Activated CD4-positive, alpha-beta T cell treated with anti-CD3 and anti-CD28 coated beads, Interleukin-2, Interleukin-4, amounts not matched to agents 100 ng/mL and 50 ng/mL, durations not matched to agents 16 hours and 8 hours (primary cell): ENCODE results near the gene SRD5A3.

Experiments
- DNase-seq: peaks from one replicate; pipeline ENCODE4 v3.0.0-alpha.2; 2020; ENCODE audit warnings: low spot score

The SRD5A3 gene

DNA sequence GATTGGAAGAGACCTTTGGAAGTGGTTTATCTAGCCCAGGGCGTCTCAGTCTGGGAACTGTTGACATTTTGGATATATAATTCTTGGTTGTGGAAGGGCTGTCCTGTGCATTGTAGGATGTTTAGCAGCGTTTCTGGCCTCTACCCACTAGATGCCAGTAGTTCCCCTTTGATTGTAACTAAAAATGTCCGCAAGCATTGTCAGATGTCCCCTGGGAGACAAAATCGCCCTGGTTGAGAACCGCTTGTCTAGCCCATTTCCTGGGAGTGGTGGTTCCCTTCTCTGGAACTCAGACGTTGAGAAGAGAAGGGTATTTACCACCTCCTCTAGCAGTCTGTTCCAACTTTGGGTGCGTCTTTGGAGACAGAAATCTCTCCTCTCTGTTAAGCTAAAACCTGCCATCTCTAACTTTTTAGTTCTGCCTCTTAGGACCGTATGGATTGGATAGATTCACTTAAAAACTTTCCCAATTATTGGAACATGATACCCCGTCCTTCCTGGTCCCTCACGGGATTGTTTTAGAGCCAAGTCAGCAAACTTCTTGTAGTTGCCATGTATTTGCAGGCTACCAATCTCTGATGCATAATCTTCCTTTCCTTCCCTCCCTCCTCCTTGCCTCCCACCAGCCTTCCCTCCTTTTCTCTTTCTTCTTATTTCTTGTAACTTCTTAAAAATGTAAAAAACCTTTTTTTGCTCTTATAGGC is 63.6 kb downstream of the SRD5A3 start:
- DNase-seq = no peak

GRCh38 chr4:55410431-55410830 is 64.4 kb downstream of the SRD5A3 start:
- no peak for DNase-seq

- DNase-seq = no peak
Measured at GRCh38 chr4:55411621-55412020, 65.6 kb downstream of the SRD5A3 start.

DNA sequence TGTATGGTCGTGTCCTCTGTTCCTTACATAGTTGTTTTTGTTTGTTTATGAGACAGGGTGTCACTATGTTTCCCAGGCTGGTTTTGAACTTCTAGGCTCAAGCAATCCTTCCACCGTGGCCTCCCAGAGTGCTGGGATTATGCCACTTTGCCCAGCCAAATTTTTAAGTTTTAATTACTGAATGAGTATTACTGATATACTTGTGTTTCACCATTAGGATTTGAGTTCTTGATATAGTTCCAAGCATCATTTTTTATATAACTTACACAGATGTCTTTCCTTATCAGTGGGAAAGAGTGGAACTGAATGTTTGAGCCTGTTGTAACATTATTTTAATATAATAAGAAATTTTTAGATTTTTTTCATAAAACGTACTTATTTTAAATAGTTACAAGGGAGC is 70.1 kb downstream of the SRD5A3 start:
- DNase-seq = no peak
